ENCODE results near the gene ATXN1. TPM values are rescaled to one million over a fixed set of nuclear protein-coding genes. Genes with fewer than 3 reads are reported as not detected.

The ATXN1 gene
- total RNA-seq, 1 donor from 2014 or later = 59.8 TPM

- no peak for DNase-seq
- TF ChIP-seq CTCF (IDR thresholded peaks at IDR 0.05) = no peak
- H3K4me1 Mint-ChIP-seq = peaks cover 61% of the 10 kb centered on the region
- POLR2A ChIA-PET = no interaction called here
- CTCF ChIA-PET = interaction anchor here (0.6 to 2.0 kb wide), 3 partner anchors 8 to 86 kb away, joined by 3 to 8 read pairs (median 4); no protein-coding TSS in a partner anchor
- H3K27me3 Mint-ChIP-seq = no peaks in the 10 kb centered on the region
- intact Hi-C loops (cut with micrococcal nuclease) = no loop called here
- no peak for ATAC-seq (ENCODE audit: low read depth)
- no peaks in the 10 kb centered on the region for H3K36me3 Mint-ChIP-seq (ENCODE audit: low read depth)
- H3K27ac Mint-ChIP-seq = no peak overlapping the region
- H3K9me3 Mint-ChIP-seq = no peaks in the 10 kb centered on the region
- no peak overlapping the region for H3K4me3 Mint-ChIP-seq
Observed at GRCh38 chr6:16418151-16418550, 343.1 kb downstream of the ATXN1 start.

- ChIA-PET POLR2A (interaction anchor here (0.6 to 1.3 kb wide), 2 partner anchors 96 to 194 kb away, joined by 3 to 4 read pairs; no protein-coding TSS in a partner anchor), CTCF (interaction anchor here (1.1 to 2.1 kb wide), 2 partner anchors 13 to 95 kb away, joined by 3 to 5 read pairs; no protein-coding TSS in a partner anchor)
- Mint-ChIP-seq H3K36me3 (ENCODE audit: low read depth) (no peaks in the 10 kb centered on the region), H3K9me3 (no peaks in the 10 kb centered on the region), H3K27ac (no peak overlapping the region), H3K4me1 (peaks cover 50% of the 10 kb centered on the region), H3K27me3 (no peaks in the 10 kb centered on the region), H3K4me3 (no peak overlapping the region)
- intact Hi-C loops (cut with micrococcal nuclease) = no loop called here
- ATAC-seq (ENCODE audit: low read depth) (no peak), DNase-seq (no peak)
- no peak for TF ChIP-seq CTCF (IDR thresholded peaks at IDR 0.05)
Observed at GRCh38 chr6:16415677-16416076, 345.6 kb downstream of the ATXN1 start.

- DNase-seq = no peak
- ATAC-seq (ENCODE audit: low read depth) = peak; percentile 54
- intact Hi-C loops (cut with micrococcal nuclease) = no loop called here
- TF ChIP-seq CTCF (IDR thresholded peaks at IDR 0.05) = no peak
- no peaks in the 10 kb centered on the region for H3K27me3 Mint-ChIP-seq
- H3K4me1 Mint-ChIP-seq = peaks cover 46% of the 10 kb centered on the region
- POLR2A ChIA-PET = interaction anchor here (1.4 to 2.2 kb wide), 3 partner anchors 57 to 347 kb away, joined by 3 to 20 read pairs (median 16); partner anchors contain the start of gene ATXN1
- peak overlapping the region; percentile 56 for H3K27ac Mint-ChIP-seq
- H3K36me3 Mint-ChIP-seq (ENCODE audit: low read depth) = no peaks in the 10 kb centered on the region
- CTCF ChIA-PET = interaction anchor here (1.0 to 2.1 kb wide), 9 partner anchors 10 to 356 kb away, joined by 3 to 11 read pairs (median 4); no protein-coding TSS in a partner anchor
- H3K9me3 Mint-ChIP-seq = no peaks in the 10 kb centered on the region
- H3K4me3 Mint-ChIP-seq = peak overlapping the region; percentile 69
Observed at GRCh38 chr6:16414205-16414604, 347.1 kb downstream of the ATXN1 start.

- no peak for DNase-seq
- no peaks in the 10 kb centered on the region for H3K9me3 Mint-ChIP-seq
- intact Hi-C loops (cut with micrococcal nuclease) = no loop called here
- H3K27ac Mint-ChIP-seq = peak overlapping the region; percentile 56
- no peaks in the 10 kb centered on the region for H3K27me3 Mint-ChIP-seq
- TF ChIP-seq CTCF (IDR thresholded peaks at IDR 0.05) = no peak
- peak; percentile 51 for ATAC-seq (ENCODE audit: low read depth)
- no peaks in the 10 kb centered on the region for H3K36me3 Mint-ChIP-seq (ENCODE audit: low read depth)
- ChIA-PET CTCF (interaction anchor here (1.2 to 2.1 kb wide), 4 partner anchors 11 to 357 kb away, joined by 3 to 11 read pairs (median 4); no protein-coding TSS in a partner anchor), POLR2A (interaction anchor here (0.7 to 2.2 kb wide), 7 partner anchors 8 to 348 kb away, joined by 3 to 20 read pairs (median 3); partner anchors contain the start of gene ATXN1)
- H3K4me3 Mint-ChIP-seq = peak overlapping the region; percentile 69
- peaks cover 43% of the 10 kb centered on the region for H3K4me1 Mint-ChIP-seq
Observed at GRCh38 chr6:16413399-16413798, 347.9 kb downstream of the ATXN1 start.

- Mint-ChIP-seq H3K27me3 (no peaks in the 10 kb centered on the region), H3K36me3 (ENCODE audit: low read depth) (no peaks in the 10 kb centered on the region), H3K4me1 (peaks cover 43% of the 10 kb centered on the region), H3K27ac (peak overlapping the region; percentile 56), H3K4me3 (peak overlapping the region; percentile 69), H3K9me3 (no peaks in the 10 kb centered on the region)
- POLR2A ChIA-PET = interaction anchor here (0.7 to 2.2 kb wide), 6 partner anchors 8 to 349 kb away, joined by 3 to 20 read pairs (median 3); partner anchors contain the start of gene ATXN1
- no peak for TF ChIP-seq CTCF (IDR thresholded peaks at IDR 0.05)
- ATAC-seq (ENCODE audit: low read depth) (peak; percentile 35), DNase-seq (no peak)
- CTCF ChIA-PET = interaction anchor here (0.8 to 4.0 kb wide), 4 partner anchors 10 to 319 kb away, joined by 3 to 19 read pairs (median 8); no protein-coding TSS in a partner anchor
- intact Hi-C loops (cut with micrococcal nuclease) = no loop called here
Observed at GRCh38 chr6:16412982-16413381, 348.3 kb downstream of the ATXN1 start.

Measured in activated B cell treated with CpG ODN at 0.5 μM for 24 hours (primary cell).